ENCODE measurements around the gene EPB41L4A. TPM values are rescaled to one million over a fixed set of nuclear protein-coding genes. Genes with fewer than 3 reads are reported as not detected.

The EPB41L4A gene
- total RNA-seq, 1 donor from 2014 or later = 2.7 TPM

DNA sequence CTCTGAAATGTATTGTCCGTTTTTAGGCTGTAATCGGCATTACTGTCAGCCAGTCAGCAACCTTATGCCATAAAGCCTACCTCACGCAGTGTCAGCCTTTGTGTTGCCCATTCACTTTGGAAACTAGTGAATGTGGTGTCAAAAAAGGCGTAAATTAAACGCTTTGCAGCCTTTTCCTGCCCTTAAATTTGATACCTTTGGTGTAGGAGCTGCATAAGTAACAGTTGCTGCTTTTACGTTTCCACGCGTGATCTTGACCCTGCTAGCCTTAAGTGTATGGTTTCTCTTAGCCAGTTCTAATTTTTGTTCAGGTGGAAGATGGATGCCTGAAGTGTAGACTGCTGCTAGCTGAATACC is 257.7 kb downstream of the EPB41L4A start:
- Mint-ChIP-seq H3K27ac (ENCODE audit: unreplicated experiment) (peak overlapping the region; percentile 90), H3K9me3 (ENCODE audit: unreplicated experiment) (peaks cover 8% of the 10 kb centered on the region), H3K4me3 (ENCODE audit: unreplicated experiment) (peak overlapping the region; percentile 96), H3K27me3 (ENCODE audit: unreplicated experiment) (no peaks in the 10 kb centered on the region), H3K4me1 (ENCODE audit: unreplicated experiment) (peaks cover 20% of the 10 kb centered on the region), H3K36me3 (ENCODE audit: unreplicated experiment) (peaks cover 26% of the 10 kb centered on the region)
- DNase-seq (ENCODE audit: extremely low spot score, unreplicated experiment) = no peak
- TF ChIP-seq, protein P1, sequence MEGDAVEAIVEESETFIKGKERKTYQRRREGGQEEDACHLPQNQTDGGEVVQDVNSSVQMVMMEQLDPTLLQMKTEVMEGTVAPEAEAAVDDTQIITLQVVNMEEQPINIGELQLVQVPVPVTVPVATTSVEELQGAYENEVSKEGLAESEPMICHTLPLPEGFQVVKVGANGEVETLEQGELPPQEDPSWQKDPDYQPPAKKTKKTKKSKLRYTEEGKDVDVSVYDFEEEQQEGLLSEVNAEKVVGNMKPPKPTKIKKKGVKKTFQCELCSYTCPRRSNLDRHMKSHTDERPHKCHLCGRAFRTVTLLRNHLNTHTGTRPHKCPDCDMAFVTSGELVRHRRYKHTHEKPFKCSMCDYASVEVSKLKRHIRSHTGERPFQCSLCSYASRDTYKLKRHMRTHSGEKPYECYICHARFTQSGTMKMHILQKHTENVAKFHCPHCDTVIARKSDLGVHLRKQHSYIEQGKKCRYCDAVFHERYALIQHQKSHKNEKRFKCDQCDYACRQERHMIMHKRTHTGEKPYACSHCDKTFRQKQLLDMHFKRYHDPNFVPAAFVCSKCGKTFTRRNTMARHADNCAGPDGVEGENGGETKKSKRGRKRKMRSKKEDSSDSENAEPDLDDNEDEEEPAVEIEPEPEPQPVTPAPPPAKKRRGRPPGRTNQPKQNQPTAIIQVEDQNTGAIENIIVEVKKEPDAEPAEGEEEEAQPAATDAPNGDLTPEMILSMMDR (IDR thresholded peaks at IDR 0.05) = no peak

DNA sequence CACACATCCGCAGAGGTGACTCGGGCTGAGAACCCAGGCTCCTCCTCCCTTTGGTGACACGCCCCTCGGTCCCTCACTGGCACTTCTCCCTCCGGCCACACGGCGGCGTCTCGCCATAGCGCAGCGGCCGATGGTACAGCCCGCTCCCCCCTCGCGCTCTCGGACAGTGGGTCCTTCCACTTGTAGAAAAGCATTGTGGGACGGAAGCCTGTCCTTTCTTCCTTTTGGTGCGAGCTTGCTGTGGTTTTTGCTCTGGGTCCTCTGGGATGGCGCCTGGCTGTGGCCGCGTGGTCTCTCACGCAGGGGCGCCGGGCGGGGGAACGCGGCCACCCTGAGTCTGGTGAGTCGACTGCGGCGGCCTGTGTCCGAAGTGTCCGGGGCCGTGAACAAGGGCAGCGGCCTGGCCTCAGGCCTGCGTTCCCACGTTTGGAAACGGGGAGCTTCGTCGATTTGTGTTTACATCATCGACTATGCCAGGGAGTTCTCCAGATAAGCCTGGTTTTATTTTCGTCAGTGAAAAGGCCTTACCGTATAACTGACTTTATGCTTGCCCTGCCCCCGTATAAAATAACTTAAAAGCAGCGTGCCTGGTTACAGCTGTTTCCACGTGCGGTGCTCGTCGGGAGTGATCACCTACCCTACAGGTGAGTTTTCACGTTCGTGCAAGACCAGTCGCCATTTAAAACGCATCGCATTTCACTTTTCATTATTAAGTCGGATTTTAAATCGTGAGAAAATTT is 258.3 kb downstream of the EPB41L4A start:
- Mint-ChIP-seq H3K4me1 (ENCODE audit: unreplicated experiment) (peaks cover 20% of the 10 kb centered on the region), H3K9me3 (ENCODE audit: unreplicated experiment) (peaks cover 8% of the 10 kb centered on the region), H3K27me3 (ENCODE audit: unreplicated experiment) (no peaks in the 10 kb centered on the region), H3K27ac (ENCODE audit: unreplicated experiment) (peak overlapping the region; percentile 90), H3K4me3 (ENCODE audit: unreplicated experiment) (peak overlapping the region; percentile 96), H3K36me3 (ENCODE audit: unreplicated experiment) (peaks cover 22% of the 10 kb centered on the region)
- DNase-seq (ENCODE audit: extremely low spot score, unreplicated experiment) = peak; percentile 97
- TF ChIP-seq, protein P1 (IDR thresholded peaks at IDR 0.05) = peak; percentile 95

DNA sequence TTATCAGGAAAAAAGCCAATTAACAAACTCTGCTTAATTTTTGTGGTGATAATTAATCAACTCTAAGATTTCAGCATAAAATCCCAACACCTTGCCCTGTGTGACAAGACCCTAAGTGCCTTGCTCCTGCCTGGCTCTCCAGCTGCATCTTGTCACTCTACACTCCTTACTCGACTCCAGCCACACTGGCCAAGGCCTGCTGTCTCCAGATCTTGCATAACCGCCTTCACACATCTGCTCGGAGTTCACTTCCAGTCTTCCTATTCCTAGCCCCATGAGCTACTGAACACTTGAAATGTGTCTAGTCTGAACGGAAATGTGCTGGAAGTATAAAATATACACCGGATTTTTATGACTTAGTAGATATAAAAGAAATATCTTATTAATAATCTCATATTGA is 259.6 kb downstream of the EPB41L4A start:
- Mint-ChIP-seq H3K27me3 (ENCODE audit: unreplicated experiment) (no peaks in the 10 kb centered on the region), H3K9me3 (ENCODE audit: unreplicated experiment) (peaks cover 8% of the 10 kb centered on the region), H3K4me1 (ENCODE audit: unreplicated experiment) (peaks cover 20% of the 10 kb centered on the region), H3K27ac (ENCODE audit: unreplicated experiment) (no peak overlapping the region), H3K36me3 (ENCODE audit: unreplicated experiment) (peaks cover 17% of the 10 kb centered on the region), H3K4me3 (ENCODE audit: unreplicated experiment) (peak overlapping the region; percentile 39)
- TF ChIP-seq, protein P1 (IDR thresholded peaks at IDR 0.05) = no peak
- DNase-seq (ENCODE audit: extremely low spot score, unreplicated experiment) = no peak

DNA sequence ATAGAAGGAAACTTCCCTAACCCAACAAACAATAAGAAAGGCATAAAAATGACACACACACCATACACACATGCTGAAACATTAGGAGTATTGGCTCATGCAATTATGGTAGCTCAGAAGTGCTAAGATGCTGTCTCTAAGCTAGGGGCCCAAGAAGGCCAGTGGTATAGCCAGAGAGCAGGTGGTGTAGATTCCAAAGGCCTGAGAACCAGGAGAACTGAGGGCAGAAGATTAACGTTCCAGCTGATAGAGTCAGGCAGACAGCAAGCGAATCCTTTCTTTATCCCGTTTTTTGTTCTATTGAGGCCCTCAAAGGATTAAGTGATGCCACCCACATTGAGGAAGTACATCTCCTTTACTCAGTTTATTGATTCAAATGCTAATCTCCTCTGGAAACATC is 262.9 kb downstream of the EPB41L4A start:
- TF ChIP-seq, protein P1 (IDR thresholded peaks at IDR 0.05) = no peak
- no peak for DNase-seq (ENCODE audit: extremely low spot score, unreplicated experiment)
- H3K27ac Mint-ChIP-seq (ENCODE audit: unreplicated experiment) = no peak overlapping the region
- peaks cover 7% of the 10 kb centered on the region for H3K4me1 Mint-ChIP-seq (ENCODE audit: unreplicated experiment)
- H3K36me3 Mint-ChIP-seq (ENCODE audit: unreplicated experiment) = no peaks in the 10 kb centered on the region
- H3K27me3 Mint-ChIP-seq (ENCODE audit: unreplicated experiment) = no peaks in the 10 kb centered on the region
- H3K9me3 Mint-ChIP-seq (ENCODE audit: unreplicated experiment) = peaks cover 8% of the 10 kb centered on the region
- no peak overlapping the region for H3K4me3 Mint-ChIP-seq (ENCODE audit: unreplicated experiment)

DNA sequence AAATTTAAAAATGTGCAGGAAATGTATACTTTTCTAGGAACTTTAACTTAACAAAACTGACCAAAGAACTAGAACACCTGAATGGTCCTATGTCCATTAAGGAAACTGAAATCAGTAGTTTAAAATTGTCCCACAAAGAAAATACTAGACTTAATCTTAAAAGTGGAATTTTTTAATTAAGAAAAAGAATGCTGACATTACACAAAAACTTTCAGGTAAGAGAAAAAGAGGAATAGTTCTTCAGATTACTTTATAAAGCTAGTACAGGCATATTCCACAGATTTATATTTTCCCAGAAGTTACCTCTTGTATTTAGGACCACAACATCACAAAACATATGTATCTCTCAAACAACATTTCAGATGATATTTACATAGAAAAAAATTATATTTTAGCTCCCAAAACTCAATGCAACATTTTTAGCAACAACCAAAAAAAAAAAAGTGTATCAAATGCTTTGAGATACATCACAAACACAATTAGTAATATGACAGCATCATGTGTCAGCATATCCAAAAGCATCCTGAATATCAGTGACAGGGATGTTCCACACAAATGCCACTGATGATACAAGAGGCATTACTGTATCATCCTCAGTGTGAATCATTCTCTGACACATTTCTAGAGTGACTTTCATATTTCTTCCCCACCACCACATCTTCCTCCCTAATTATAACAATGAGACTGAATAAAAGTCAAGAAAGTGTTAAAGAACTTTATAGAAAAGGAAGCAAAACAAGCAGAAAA is 264.0 kb downstream of the EPB41L4A start:
- Mint-ChIP-seq H3K9me3 (ENCODE audit: unreplicated experiment) (peaks cover 13% of the 10 kb centered on the region), H3K27me3 (ENCODE audit: unreplicated experiment) (no peaks in the 10 kb centered on the region), H3K27ac (ENCODE audit: unreplicated experiment) (no peak overlapping the region), H3K4me3 (ENCODE audit: unreplicated experiment) (no peak overlapping the region), H3K36me3 (ENCODE audit: unreplicated experiment) (no peaks in the 10 kb centered on the region), H3K4me1 (ENCODE audit: unreplicated experiment) (peaks cover under 1% of the 10 kb centered on the region)
- TF ChIP-seq, protein P1 (IDR thresholded peaks at IDR 0.05) = no peak
- no peak for DNase-seq (ENCODE audit: extremely low spot score, unreplicated experiment)

All from osteocyte (in vitro differentiated cells).